ENCODE measurements around the gene RAB37.

DNA sequence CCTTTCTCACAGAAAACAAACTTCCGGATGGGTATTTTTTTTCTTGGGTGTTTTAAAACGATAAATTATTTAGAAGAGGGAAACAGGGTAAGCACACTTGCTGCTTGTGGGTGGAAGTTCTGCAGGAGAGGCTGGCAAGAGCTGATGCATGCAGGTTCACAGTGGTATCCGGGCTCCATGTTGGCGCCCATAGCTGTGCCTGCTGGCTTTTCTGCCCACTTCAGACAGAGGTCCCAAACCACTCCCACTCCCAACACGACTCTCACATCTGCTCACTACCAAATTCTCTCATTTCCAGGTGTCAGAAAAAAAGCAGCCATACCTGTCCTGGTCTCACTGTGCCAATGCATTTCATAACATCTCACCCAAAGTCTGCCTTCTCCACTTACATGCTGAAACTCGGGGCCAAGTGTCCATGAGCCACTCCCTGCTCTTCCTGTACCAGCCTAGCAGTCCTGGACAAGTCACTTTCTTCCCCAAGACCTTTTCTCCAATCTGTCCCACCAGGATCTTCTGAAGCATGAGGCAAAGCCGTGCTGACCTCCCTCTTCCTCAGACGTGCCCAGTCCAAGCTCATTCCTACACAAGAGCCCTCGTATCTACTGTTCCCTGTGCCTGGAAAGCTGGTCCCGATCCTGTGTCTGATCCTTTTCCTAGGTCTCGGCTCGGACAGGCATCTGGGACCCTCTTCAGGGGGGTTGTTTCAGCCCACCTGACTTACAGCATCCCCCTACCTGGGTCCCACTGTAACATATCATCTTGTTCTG is 25.8 kb upstream of the RAB37 start:
- TF ChIP-seq, protein P1, sequence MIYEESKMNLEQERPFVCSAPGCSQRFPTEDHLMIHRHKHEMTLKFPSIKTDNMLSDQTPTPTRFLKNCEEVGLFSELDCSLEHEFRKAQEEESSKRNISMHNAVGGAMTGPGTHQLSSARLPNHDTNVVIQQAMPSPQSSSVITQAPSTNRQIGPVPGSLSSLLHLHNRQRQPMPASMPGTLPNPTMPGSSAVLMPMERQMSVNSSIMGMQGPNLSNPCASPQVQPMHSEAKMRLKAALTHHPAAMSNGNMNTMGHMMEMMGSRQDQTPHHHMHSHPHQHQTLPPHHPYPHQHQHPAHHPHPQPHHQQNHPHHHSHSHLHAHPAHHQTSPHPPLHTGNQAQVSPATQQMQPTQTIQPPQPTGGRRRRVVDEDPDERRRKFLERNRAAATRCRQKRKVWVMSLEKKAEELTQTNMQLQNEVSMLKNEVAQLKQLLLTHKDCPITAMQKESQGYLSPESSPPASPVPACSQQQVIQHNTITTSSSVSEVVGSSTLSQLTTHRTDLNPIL (CRISPR knock-in tag; IDR thresholded peaks at IDR 0.05; ENCODE audit: low read depth), result no peak
- no peak for TF ChIP-seq GLIS3 (CRISPR knock-in tag; IDR thresholded peaks at IDR 0.05)
